Sigmoid colon (tissue), 7 donors: ENCODE data around the gene FUOM. TPM values are rescaled to one million over a fixed set of nuclear protein-coding genes. Genes with fewer than 3 reads are reported as not detected.
A peak's percentile ranks its signal among the peaks of the same experiment; 100 is the strongest.

Source experiments
- DNase-seq: peaks from one replicate; pipeline ENCODE4 v3.0.0-alpha.2; 2019
- H3K27ac ChIP-seq, 4 donors: fragments of 200-600 bp; sonication (generic); one replicate each; pipeline ENCODE4 v1.5.1; 2016 to 2019; ENCODE audit warnings: mild to moderate bottlenecking in 1 of 4
- H3K27me3 ChIP-seq, 3 donors: fragments of 200-600 bp; sonication (generic); one replicate each; pipeline ENCODE4 v1.5.1; 2019; ENCODE audit warnings: mild to moderate bottlenecking in 1 of 3
- H3K36me3 ChIP-seq, 4 donors: fragments of 200-600 bp; sonication (generic); one replicate each; pipeline ENCODE4 v1.5.1; 2016 to 2019
- H3K4me1 ChIP-seq, 4 donors: fragments of 200-600 bp; sonication (generic); one replicate each; pipeline ENCODE4 v1.5.1; 2017 to 2019
- H3K4me3 ChIP-seq, 4 donors: fragments of 200-600 bp; sonication (generic); one replicate each; pipeline ENCODE4 v1.5.1; 2017 to 2019; ENCODE audit warnings: mild to moderate bottlenecking in 2 of 4, moderate library complexity in 1 of 4
- H3K9me3 ChIP-seq, 4 donors: fragments of 200-600 bp in 3 of 4; sonication (generic) in 3 of 4; one replicate each; pipeline versions ENCODE4 v1.5.1 to v1.6.1; 2013 to 2019
- CTCF ChIP-seq, 4 experiments: fragments of 450-650 bp in 3 of 4; fragments of 200-600 bp in 1 of 4; IDR thresholded peaks; one replicate each; pipeline ENCODE4 v1.5.1; 2016 to 2019; ENCODE audit warnings: antibody characterized with exemption in 4 of 4, mild to moderate bottlenecking in 3 of 4, moderate library complexity in 2 of 4
- EP300 ChIP-seq, 4 donors: sonication (generic); formaldehyde crosslinking; IDR thresholded peaks; one replicate each; pipeline ENCODE4 v1.6.1; 2017; ENCODE audit warnings: antibody characterized with exemption in 4 of 4
- POLR2A ChIP-seq, 2 donors: fragments of 450-650 bp; IDR thresholded peaks; one replicate each; pipeline ENCODE4 v1.6.1; 2016; ENCODE audit warnings: antibody characterized with exemption in 2 of 2, mild to moderate bottlenecking in 2 of 2, moderate library complexity in 2 of 2
- POLR2AphosphoS5 ChIP-seq, 4 donors: sonication (generic); formaldehyde crosslinking; IDR thresholded peaks; one replicate each; pipeline ENCODE4 v1.6.1; 2017; ENCODE audit warnings: antibody characterized with exemption in 4 of 4
- WGBS, 2 donors: extraction: QIAGEN DNeasy Blood & Tissue Kit; methylation state at CpG; one replicate each; pipeline ENCODE4 v1.1.7; 2013; 5-methylcytosine and 5-hydroxymethylcytosine counted together
- intact Hi-C: fragments of 100-400 bp; cut with DNase I; formaldehyde crosslinking; loops from one replicate; pipeline ENCODE4 v1.15.1; 2023
- polyA plus RNA-seq, 3 donors: library from polyadenylated mRNA; stranded (reverse); fragments of 200-250 nt; gene quantifications; one replicate each; pipeline ENCODE4 v1.2.3, GENCODE V29; 2013
- total RNA-seq, 4 donors: library from RNA; depleted of rRNA; stranded (reverse); fragments of >200 nt; gene quantifications; one replicate each; pipeline ENCODE4 v1.1.0, GENCODE V29; 2016
- donor health status: healthy with polysubstance abuse.
- donor health status: Bipolar disorder and iron deficiency.
- donor health status: healthy.

FUOM gene
- total and polyA plus RNA-seq, 7 donors = 8.0 to 98.0 (median 25.7) TPM

DNA sequence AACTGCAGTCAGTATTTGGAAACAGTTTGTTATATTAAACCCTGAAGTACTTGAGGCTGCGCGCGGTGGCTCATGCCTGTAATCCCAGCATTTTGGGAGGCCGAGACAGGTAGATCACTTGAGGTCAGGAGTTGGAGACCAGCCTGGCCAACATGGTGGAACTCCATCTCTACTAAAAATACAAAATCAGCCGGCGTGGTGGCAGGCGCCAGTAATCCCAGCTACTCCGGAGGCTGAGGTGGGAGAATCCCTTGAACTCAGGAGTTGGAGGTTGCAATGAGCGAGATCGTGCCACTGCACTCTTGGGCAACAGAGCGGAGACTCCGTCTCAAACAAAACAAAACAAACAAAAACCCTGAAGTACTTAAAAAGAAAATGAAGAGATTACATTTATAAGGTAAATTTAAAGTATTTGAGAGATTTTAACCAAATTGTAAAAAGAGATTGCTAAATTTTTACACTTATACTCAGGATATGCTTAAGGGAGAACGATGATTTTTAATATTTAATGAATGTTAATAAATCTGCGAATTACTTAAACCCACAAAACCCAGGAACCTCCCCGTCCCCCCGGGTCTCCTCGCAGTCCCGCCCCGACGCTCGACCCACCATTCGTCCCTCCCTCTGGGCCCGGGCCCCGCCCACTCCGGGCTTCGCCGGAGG, 35.7 kb upstream of the FUOM start:
- peak overlapping the region; percentile 79 to 87 (median 81) for H3K27ac ChIP-seq
- no peaks in the 10 kb centered on the region for H3K9me3 ChIP-seq
- peak overlapping the region; percentile 71 to 92 (median 86) for H3K4me3 ChIP-seq
- peaks cover 0 to 20% (median 10%) of the 10 kb centered on the region in 4 donors for H3K4me1 ChIP-seq
- TF ChIP-seq POLR2AphosphoS5 (IDR thresholded peaks at IDR 0.05) (no peak), POLR2A (IDR thresholded peaks at IDR 0.05) (no peak)
- DNase-seq = peak; percentile 50
- WGBS, 2 donors = 36 to 38% methylated on average over 27 of the region's 27 CpGs
- no peaks in the 10 kb centered on the region for H3K27me3 ChIP-seq
- peaks cover 0 to 43% (median 6%) of the 10 kb centered on the region in 4 donors for H3K36me3 ChIP-seq
- intact Hi-C loops = loop anchor here (2.0 to 5.0 kb wide), 2 partner anchors 15 to 66 kb away; partner anchors contain the start of gene PAOX

DNA sequence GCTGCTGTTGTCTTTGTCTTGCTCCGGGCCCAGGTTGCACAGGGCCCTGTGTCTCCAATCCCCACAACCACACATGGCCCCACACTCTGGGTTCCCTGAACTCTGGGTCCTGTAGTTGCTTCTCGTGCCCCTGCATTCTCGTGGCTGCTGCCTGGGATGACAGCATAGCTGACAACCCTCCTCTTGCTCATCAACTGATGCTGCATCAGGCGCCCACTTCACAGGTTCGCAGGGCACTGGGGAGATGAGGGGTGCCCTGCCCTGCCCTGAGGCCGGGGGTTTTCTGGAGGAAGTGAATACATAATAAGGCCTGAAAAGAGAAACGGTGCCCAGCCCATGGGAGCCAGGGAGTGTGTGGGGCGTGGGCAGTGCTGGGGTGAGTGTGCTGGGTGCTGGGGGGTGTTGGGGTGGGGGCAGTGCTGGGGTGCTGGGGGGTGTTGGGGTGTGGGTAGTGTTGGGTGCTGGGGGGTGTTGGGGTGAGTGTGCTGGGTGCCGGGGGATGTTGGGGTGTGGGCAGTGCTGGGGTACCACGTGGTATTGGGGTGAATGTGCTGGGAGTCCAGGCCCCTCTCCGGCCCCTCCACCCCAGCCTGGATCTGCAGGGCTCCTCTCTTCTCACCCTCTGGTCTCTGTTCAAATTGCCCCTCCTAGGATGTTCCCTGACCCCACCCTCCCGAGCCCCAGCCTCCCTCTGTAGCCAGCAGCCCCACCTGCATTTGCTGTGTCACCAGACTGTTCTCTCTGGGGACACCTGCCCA, 34.1 kb upstream of the FUOM start:
- Histone ChIP-seq H3K27me3 (no peaks in the 10 kb centered on the region), H3K4me1 (peaks cover 0 to 20% (median 10%) of the 10 kb centered on the region in 4 donors), H3K36me3 (peaks cover 0 to 31% (median 3%) of the 10 kb centered on the region in 4 donors), H3K9me3 (no peaks in the 10 kb centered on the region), H3K27ac (no peak overlapping the region), H3K4me3 (no peak overlapping the region)
- no peak for TF ChIP-seq EP300 (IDR thresholded peaks at IDR 0.05)
- intact Hi-C loops = loop anchor here (2.0 to 5.0 kb wide), 2 partner anchors 13 to 65 kb away; partner anchors contain the start of gene PAOX
- DNase-seq = peak; percentile 56
- 79 to 81% methylated on average over 12 of the region's 12 CpGs for WGBS, 2 donors

GRCh38 chr10:133391249-133391635, 33.4 kb upstream of the FUOM start:
- no peak for TF ChIP-seq CTCF (IDR thresholded peaks at IDR 0.05)
- TF ChIP-seq EP300 (IDR thresholded peaks at IDR 0.05) = no peak
- no peak for TF ChIP-seq POLR2AphosphoS5 (IDR thresholded peaks at IDR 0.05)
- TF ChIP-seq POLR2A (IDR thresholded peaks at IDR 0.05) = no peak
- Histone ChIP-seq H3K27ac (no peak overlapping the region), H3K36me3 (peaks cover 0 to 24% (median 3%) of the 10 kb centered on the region in 4 donors), H3K27me3 (no peaks in the 10 kb centered on the region), H3K4me1 (peaks cover 0 to 20% (median 10%) of the 10 kb centered on the region in 4 donors), H3K9me3 (no peaks in the 10 kb centered on the region), H3K4me3 (no peak overlapping the region)
- 95 to 96% methylated on average over 12 of the region's 12 CpGs for WGBS, 2 donors
- intact Hi-C loops = loop anchor here (5.0 kb wide), 1 partner anchor 64 kb away; no protein-coding TSS in a partner anchor
- DNase-seq = peak; percentile 34

GRCh38 chr10:133390597-133391248, 32.9 kb upstream of the FUOM start:
- Histone ChIP-seq H3K36me3 (peaks cover 0 to 20% (median 3%) of the 10 kb centered on the region in 4 donors), H3K27me3 (no peaks in the 10 kb centered on the region), H3K27ac (no peak overlapping the region), H3K4me1 (peaks cover 0 to 17% (median 10%) of the 10 kb centered on the region in 4 donors), H3K4me3 (no peak overlapping the region), H3K9me3 (no peaks in the 10 kb centered on the region)
- intact Hi-C loops = loop anchor here (5.0 kb wide), 1 partner anchor 63 kb away; no protein-coding TSS in a partner anchor
- DNase-seq = peak; percentile 41
- 89 to 93% methylated on average over 19 of the region's 19 CpGs for whole genome bisulfite sequencing, 2 donors
- TF ChIP-seq POLR2AphosphoS5 (IDR thresholded peaks at IDR 0.05) (no peak), EP300 (IDR thresholded peaks at IDR 0.05) (no peak), POLR2A (IDR thresholded peaks at IDR 0.05) (no peak), CTCF (IDR thresholded peaks at IDR 0.05) (no peak)

DNA sequence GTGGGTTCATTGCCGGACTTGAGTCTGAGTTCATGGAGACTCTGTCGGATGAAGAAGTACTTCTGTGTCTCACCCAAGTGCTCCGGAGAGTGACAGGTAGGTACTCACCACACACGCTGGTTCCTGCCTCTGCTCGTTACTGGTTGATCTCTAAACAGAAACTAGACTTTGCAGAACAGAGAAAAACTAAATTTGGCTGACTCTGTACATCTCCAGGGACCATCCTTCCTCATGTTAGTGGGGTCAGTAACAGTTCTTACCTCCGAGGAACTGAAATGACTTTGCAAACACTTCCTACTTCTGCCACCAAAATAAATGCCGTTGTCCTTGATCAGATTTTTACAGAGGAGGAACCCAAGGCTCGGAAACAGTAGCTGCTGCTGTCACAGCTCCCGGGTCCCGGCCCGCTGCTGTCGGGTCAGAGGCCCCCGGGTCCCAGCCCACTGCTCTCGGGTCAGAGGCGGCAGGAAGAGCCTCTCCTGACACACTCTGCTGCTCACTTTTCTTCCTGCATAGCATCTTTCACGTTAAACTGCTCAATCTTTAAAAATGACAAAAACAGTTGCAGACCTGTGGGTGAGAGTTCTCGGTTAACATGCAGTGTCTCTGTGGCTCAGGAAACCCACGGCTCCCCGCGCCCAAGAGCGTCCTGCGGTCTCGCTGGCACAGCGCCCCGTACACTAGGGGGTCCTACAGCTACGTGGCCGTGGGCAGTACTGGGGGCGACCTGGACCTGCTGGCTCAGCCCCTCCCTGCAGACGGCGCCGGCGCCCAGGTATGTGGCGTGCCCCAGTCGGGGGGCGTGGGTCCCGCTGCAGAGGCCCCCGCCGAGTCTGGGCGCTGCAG, 31.4 kb upstream of the FUOM start:
- Histone ChIP-seq H3K27ac (peak overlapping the region in 2 of 4 donors; percentile 20 to 26), H3K36me3 (peaks cover 0 to 26% (median 3%) of the 10 kb centered on the region in 4 donors), H3K4me1 (peaks cover 0 to 5% (median 0%) of the 10 kb centered on the region in 4 donors), H3K27me3 (no peaks in the 10 kb centered on the region), H3K9me3 (no peaks in the 10 kb centered on the region), H3K4me3 (no peak overlapping the region)
- intact Hi-C loops = no loop called here
- 58 to 82% methylated on average over 39 of the region's 39 CpGs for WGBS, 2 donors
- DNase-seq = peak; percentile 50
- no peak for TF ChIP-seq CTCF (IDR thresholded peaks at IDR 0.05)
